NOMO-1 (cell line): ENCODE data around the gene MOB3C.

Experiments used
- DNase-seq, 2 experiments: peaks; one replicate each; lab custom pipeline; 2025; ENCODE audit not compliant: unreplicated experiment in 2 of 2; lab: John Stamatoyannopoulos, UW

MOB3C gene

GRCh38 chr1:46607345-46608130 lies 9.1 kb downstream of the MOB3C start:
- DNase-seq: no peak

GRCh38 chr1:46606255-46606965 lies 10.2 kb downstream of the MOB3C start:
- DNase-seq: no peak

- no peak for DNase-seq
Observed at GRCh38 chr1:46605232-46605631, 11.4 kb downstream of the MOB3C start.

DNA sequence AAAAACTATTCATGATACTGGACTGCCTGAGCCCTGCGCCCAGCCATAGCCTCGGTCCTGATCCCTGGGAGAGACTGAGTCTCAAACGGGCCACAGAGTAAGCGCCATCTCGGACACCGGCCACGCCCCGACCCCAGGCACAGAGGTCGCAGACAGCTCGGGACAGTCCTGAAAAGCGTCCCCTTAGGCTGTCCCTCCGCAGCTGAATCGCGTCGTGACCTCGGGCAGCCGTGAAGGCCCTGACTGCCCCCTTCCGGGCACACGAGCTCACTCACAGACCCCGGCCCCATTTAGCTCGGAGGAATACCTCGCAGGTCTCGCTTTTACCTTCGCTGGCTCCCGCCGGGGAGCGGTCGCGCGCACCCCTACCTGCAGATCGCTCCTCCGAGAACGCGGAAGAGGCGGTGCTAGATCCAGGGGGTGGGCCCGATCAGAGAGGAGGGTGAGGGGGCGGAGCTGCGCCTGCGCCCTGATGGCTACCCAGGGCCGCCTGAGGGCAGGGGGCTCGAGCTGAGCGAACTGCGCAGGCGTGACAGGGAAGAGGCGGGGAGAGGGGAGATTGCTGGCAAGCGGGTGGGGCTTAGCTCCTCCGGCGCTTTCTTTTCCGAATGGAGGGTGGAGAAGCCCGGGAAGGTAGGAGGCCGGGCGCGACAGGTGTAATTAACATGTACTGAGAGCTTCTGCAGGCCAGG lies 12.6 kb downstream of the MOB3C start, which contains the start of gene MKNK1:
MKNK1 (minus strand) TSS at position 411 of the 692 bp plus-strand sequence. CDS start 20,941 bp downstream, outside the sequence.
- DNase-seq: peak; percentile 88 to 93

GRCh38 chr1:46603481-46603857 lies 13.1 kb downstream of the MOB3C start:
- DNase-seq: no peak

DNA sequence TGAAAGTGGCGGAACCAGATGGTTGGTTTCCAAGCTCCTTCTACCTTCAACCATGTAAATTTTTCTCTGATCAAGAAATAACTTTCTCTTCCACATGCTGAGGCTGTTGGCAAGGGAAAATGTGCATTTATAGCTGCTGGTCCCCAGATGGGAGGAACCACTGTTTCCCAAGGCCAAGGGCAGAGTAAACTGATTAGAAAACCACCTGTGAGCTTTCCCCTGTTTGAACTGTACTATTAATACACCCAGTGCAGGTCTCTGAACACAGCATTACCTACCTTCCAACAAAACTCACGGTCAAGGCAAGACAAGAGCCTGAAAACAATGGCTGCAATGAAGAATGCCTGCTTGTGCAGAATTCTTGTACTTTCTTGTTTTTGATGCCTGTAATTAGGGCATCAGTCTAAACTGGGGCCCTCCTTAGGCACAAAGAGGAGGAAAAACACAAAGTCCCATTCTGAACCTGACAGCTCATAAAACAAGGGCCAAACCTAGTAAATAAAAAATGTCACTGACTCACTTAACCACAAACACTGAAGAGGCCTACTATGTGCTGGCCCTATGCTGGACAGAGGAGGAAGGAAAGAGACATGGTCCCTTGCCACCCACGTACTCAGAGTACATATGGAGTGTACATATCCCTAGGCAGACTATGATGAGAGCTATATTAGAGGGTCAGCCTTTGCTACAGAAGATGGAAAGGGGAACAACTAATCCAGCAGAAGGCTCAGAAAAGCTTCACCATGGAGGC lies 15.2 kb downstream of the MOB3C start:
- no peak for DNase-seq

GRCh38 chr1:46599059-46599970 lies 17.3 kb downstream of the MOB3C start:
- no peak for DNase-seq

DNA sequence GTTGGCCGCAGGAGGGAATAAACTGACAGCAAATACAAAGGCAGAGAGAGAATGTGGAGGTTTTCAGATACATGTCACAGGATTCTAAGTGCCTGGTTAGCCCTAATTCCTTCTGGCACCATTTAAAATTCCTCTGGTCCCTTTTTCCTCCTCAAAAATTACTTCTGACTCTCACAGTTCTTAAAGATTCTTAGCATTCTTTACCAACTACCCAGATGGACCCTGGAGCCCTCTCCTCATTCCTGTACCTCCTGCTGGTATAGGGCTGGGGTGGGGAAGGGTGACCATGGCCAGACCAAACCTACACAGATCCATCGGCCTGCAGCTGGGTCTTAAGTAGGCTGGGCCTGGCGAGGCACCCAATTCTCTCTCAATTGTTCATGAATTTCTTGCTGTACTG lies 19.8 kb downstream of the MOB3C start:
- no peak for DNase-seq

GRCh38 chr1:46596036-46596435 lies 20.6 kb downstream of the MOB3C start:
- DNase-seq: no peak

DNA sequence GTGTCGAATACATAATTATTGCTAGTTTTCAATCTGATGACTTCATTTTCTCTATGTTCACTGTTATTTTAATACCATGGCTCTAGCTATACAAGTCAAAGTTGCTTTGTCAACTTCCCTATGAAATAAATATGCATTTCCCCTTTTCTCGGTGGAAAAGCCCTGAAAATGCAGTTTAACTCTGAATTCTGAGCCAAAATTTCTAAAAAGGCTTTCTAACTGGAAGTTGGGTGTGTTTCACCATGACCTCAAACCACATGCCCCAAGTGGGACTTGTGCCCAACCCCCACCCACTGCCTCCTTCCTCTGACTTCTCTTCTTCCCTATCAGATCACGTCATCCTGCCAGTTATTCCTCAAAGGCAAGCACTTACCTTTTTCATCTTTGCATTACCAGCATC lies 21.5 kb downstream of the MOB3C start:
- peak; percentile 69 to 79 for DNase-seq

GRCh38 chr1:46594063-46594462 lies 22.5 kb downstream of the MOB3C start:
- DNase-seq: peak in 1 of 2 experiments; percentile 22

GRCh38 chr1:46592823-46593222 lies 23.8 kb downstream of the MOB3C start:
- DNase-seq: no peak

- no peak for DNase-seq
Observed at GRCh38 chr1:46589529-46589928, 27.1 kb downstream of the MOB3C start.

GRCh38 chr1:46587069-46587468 lies 29.5 kb downstream of the MOB3C start:
- peak; percentile 84 to 90 for DNase-seq

DNA sequence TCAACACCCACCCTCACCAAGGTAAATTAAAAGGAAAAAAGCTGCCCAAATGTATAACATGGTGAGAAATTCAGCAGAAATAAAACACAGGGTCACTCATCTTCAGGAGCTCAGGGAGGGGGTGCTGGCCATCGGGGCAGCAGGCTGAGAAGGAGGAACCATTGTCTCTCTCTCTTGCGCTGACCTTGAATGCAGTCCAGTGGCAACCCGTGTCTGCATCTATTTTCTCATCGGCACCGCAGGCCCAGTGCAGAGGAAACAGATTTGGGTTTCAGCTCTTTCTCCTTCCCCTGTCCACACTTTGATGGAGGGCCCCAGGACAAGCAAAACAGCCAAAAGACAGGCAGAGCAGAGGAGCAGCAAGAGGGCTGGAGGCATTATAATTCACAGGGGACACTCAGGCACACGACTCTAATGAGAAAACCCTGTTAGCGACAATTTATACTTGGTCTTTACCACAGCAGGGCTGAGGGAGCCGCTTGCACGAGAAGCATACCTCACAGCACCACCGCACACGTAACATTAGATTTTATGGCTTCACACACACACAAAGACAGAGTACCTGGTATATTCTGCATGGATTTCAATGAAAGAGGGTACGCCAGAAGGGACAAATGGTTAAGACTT lies 31.2 kb downstream of the MOB3C start:
- no peak for DNase-seq

- DNase-seq: no peak
Observed at GRCh38 chr1:46583494-46583893, 33.1 kb downstream of the MOB3C start.

- no peak for DNase-seq
Observed at GRCh38 chr1:46582972-46583371, 33.6 kb downstream of the MOB3C start.

DNA sequence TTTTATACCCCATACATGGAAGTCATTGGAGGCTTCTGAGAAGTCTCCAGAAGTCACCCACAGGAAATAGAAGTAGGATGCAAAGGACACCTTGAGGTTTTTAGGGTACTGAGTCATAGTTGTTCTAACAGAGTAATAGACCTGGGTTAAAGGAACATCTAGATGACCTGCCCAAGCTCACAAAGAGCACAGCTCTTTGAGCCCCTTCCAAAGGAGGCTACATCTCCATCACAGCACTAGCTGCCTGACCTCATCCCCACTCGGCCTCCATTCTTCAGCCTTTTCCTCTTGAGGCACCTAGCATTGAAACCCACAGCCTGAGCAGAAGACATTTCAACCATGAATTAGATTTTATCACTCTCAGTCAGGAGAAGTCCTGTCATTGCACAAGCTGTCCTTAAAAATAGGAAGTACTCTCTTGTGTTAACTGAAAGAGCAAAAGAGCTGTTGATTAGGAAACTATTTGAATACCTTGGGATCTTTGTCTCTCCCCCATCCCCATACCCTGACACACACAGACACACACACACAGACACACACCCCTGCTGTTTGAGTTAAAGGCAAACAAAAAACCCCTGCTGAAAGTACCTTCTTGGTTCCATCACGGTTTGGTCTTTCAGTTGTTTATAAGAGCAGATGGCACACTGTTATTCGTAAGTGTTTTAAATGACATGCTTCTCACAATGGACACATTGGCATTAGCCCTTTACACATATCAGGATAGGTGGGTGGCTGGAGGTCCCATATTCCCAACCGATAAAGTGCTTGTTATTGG lies 34.7 kb downstream of the MOB3C start:
- DNase-seq: peak; percentile 72 to 96
